Osteoblast (primary cell): ENCODE measurements around the gene ETV6. TPM values are rescaled to one million over a fixed set of nuclear protein-coding genes. Genes with fewer than 3 reads are reported as not detected.

ENCODE experiments used
- DNase-seq: peaks from one replicate; pipeline ENCODE4 v3.0.0; 2011; ENCODE audit warnings: low spot score, mixed read lengths; ENCODE audit not compliant: insufficient read length; ENCODE audit errors: missing footprints
- H2AFZ ChIP-seq: 2 replicates; pipeline ENCODE4 v1.6.0; 2011; ENCODE audit warnings: mild to moderate bottlenecking, low read length
- H3K27ac ChIP-seq: 2 replicates; pipeline ENCODE4 v1.5.1; 2011; ENCODE audit warnings: mild to moderate bottlenecking, low read depth, low read length, moderate library complexity
- H3K27me3 ChIP-seq: 2 replicates; pipeline ENCODE4 v1.6.0; 2012; ENCODE audit warnings: mild to moderate bottlenecking, control low read depth, inconsistent platforms, low read length, moderate library complexity; ENCODE audit not compliant: insufficient read depth
- H3K36me3 ChIP-seq: 2 replicates; pipeline ENCODE4 v1.5.1; 2011; ENCODE audit warnings: mild to moderate bottlenecking, low read length, control low read depth, moderate library complexity; ENCODE audit not compliant: insufficient read depth
- H3K4me1 ChIP-seq: 2 replicates; pipeline ENCODE4 v1.5.1; 2011; ENCODE audit warnings: mild to moderate bottlenecking, low read length, control low read depth, moderate library complexity; ENCODE audit not compliant: insufficient read depth
- H3K4me2 ChIP-seq: 2 replicates; pipeline ENCODE4 v1.6.0; 2011; ENCODE audit warnings: mild to moderate bottlenecking, low read length; ENCODE audit not compliant: insufficient read depth
- H3K4me3 ChIP-seq: fragments of 200-600 bp; sonication (generic); 3 replicates; pipeline ENCODE4 v1.5.1; 2012; ENCODE audit warnings: mild to moderate bottlenecking, low read length, inconsistent platforms; ENCODE audit not compliant: insufficient read depth
- H3K79me2 ChIP-seq: 2 replicates; pipeline ENCODE4 v1.6.0; 2012; ENCODE audit warnings: mild to moderate bottlenecking, low read length, control low read depth, inconsistent platforms; ENCODE audit not compliant: insufficient read depth
- H3K9me3 ChIP-seq: 2 replicates; pipeline ENCODE4 v1.5.1; 2011; ENCODE audit warnings: low read depth, low read length, control low read depth
- H4K20me1 ChIP-seq: 2 replicates; pipeline ENCODE4 v1.6.0; 2012; ENCODE audit warnings: mild to moderate bottlenecking, low read length, control low read depth; ENCODE audit not compliant: insufficient read depth
- total RNA-seq: library from RNA; depleted of rRNA; stranded (reverse); fragments of >200 nt; gene quantifications from 2 replicates; pipeline ENCODE4 v1.2.3, GENCODE V29; 2012
- TF ChIP-seq, protein P1 (sequence below): IDR thresholded peaks from 2 replicates; pipeline ENCODE4 v1.5.1; 2011; ENCODE audit warnings: mild to moderate bottlenecking, low read depth, low read length, moderate library complexity; ENCODE audit errors: extremely low read depth

The ETV6 gene
- total RNA-seq, 1 donor = 16.3 TPM

DNA sequence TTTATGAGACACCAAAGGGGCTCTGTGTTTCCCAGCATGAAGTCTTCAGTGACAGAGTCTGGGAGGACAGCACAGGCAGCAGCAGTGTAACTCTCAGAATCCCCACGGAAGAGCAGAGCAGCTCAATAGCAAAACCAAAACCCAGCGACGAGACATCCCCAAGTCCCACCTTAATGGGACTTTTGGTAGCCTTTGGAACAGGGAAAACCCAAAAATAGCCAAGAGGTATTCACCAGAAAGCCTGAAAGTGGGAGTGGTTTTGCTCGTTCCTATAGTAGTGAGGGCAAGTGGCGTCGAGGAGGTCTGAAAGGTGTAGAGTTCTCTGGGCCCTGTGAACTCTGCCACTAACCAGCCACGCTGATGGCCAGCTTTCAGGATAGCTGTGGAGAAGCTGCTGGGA is 174.6 kb downstream of the ETV6 start:
- Histone ChIP-seq H2AFZ (no peak overlapping the region), H3K4me3 (no peak overlapping the region), H3K27me3 (no peaks in the 10 kb centered on the region), H3K4me2 (no peak overlapping the region), H3K36me3 (peaks cover 2% of the 10 kb centered on the region), H3K79me2 (peaks cover 4% of the 10 kb centered on the region), H3K4me1 (peaks cover 36% of the 10 kb centered on the region), H3K9me3 (no peaks in the 10 kb centered on the region), H3K27ac (no peak overlapping the region), H4K20me1 (no peaks in the 10 kb centered on the region)
- TF ChIP-seq, protein P1, sequence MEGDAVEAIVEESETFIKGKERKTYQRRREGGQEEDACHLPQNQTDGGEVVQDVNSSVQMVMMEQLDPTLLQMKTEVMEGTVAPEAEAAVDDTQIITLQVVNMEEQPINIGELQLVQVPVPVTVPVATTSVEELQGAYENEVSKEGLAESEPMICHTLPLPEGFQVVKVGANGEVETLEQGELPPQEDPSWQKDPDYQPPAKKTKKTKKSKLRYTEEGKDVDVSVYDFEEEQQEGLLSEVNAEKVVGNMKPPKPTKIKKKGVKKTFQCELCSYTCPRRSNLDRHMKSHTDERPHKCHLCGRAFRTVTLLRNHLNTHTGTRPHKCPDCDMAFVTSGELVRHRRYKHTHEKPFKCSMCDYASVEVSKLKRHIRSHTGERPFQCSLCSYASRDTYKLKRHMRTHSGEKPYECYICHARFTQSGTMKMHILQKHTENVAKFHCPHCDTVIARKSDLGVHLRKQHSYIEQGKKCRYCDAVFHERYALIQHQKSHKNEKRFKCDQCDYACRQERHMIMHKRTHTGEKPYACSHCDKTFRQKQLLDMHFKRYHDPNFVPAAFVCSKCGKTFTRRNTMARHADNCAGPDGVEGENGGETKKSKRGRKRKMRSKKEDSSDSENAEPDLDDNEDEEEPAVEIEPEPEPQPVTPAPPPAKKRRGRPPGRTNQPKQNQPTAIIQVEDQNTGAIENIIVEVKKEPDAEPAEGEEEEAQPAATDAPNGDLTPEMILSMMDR = no peak
- no peak for DNase-seq

DNA sequence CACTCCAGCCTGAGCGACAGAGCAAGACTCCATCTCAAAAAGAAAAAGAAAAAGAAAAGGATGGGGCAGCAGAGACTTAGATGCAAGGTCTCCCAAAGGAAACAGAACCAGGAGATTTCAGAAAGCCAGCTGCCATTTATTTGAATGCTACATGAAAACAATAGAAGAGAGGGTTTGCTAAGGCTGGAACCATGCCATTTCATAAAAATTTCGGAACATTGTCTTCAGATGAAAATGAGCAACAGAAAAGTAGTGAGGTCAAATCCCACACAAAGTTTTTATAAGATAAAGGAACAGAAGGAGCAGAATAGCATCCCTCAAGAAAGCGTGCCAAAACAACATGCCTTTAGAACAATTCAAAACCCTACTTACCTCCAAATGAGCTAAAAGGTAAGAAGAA is 175.3 kb downstream of the ETV6 start:
- no peak overlapping the region for H3K4me2 ChIP-seq
- H3K4me3 ChIP-seq = no peak overlapping the region
- peaks cover 4% of the 10 kb centered on the region for H3K79me2 ChIP-seq
- H3K9me3 ChIP-seq = no peaks in the 10 kb centered on the region
- TF ChIP-seq, protein P1 = no peak
- H3K36me3 ChIP-seq = peaks cover 6% of the 10 kb centered on the region
- no peaks in the 10 kb centered on the region for H4K20me1 ChIP-seq
- H2AFZ ChIP-seq = no peak overlapping the region
- DNase-seq = no peak
- no peaks in the 10 kb centered on the region for H3K27me3 ChIP-seq
- peaks cover 36% of the 10 kb centered on the region for H3K4me1 ChIP-seq
- H3K27ac ChIP-seq = no peak overlapping the region

DNA sequence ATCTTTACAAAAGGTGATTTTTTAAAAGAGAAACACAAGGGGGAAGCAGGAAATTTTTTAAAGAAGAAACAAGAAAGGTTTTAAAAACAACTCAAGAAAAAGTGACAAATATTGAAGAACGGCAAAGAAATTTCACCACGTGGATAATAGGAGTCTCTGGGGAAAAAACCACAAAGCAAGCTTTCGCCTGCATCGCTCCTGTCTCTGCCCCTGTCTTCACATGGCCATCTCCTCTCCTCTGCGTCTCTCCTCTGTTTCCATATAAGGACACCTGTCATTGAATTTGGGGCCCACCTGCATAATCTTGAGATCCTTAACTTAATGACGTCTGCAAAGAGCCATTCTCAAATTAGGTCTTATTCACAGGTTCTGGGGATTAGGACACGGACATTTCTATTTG is 175.8 kb downstream of the ETV6 start:
- Histone ChIP-seq H3K9me3 (no peaks in the 10 kb centered on the region), H4K20me1 (no peaks in the 10 kb centered on the region), H3K27ac (no peak overlapping the region), H3K4me1 (peaks cover 36% of the 10 kb centered on the region), H3K36me3 (peaks cover 6% of the 10 kb centered on the region), H3K79me2 (peaks cover 4% of the 10 kb centered on the region), H3K27me3 (no peaks in the 10 kb centered on the region), H2AFZ (no peak overlapping the region), H3K4me3 (no peak overlapping the region), H3K4me2 (no peak overlapping the region)
- no peak for DNase-seq
- TF ChIP-seq, protein P1 = no peak

GRCh38 chr12:11826574-11826973 is 177.1 kb downstream of the ETV6 start:
- H3K9me3 ChIP-seq = no peaks in the 10 kb centered on the region
- no peak overlapping the region for H3K27ac ChIP-seq
- TF ChIP-seq, protein P1 = no peak
- peaks cover 6% of the 10 kb centered on the region for H3K36me3 ChIP-seq
- H3K27me3 ChIP-seq = no peaks in the 10 kb centered on the region
- no peak overlapping the region for H2AFZ ChIP-seq
- peaks cover 37% of the 10 kb centered on the region for H3K4me1 ChIP-seq
- no peaks in the 10 kb centered on the region for H4K20me1 ChIP-seq
- no peak overlapping the region for H3K4me3 ChIP-seq
- no peak for DNase-seq
- peaks cover 4% of the 10 kb centered on the region for H3K79me2 ChIP-seq
- no peak overlapping the region for H3K4me2 ChIP-seq
